COR-L47 (cell line): Measurements from ENCODE around the gene CCDC73.
"Not testable (repeated sequence)": the region's sequence is repeated elsewhere in the genome, so short reads cannot be mapped to it uniquely, and the experiment has no call there.

Source experiments
- DNase-seq: peaks from one replicate; lab custom pipeline; 2025; lab: John Stamatoyannopoulos, UW

The CCDC73 gene

GRCh38 chr11:32794439-32794838 lies at the start of gene CCDC73:
Gene CCDC73, minus strand, starts transcription at chr11:32794662. Its CDS starts 34,419 bp downstream, at chr11:32760243.
- no peak for DNase-seq

- DNase-seq: no peak
These were observed 49.1 kb upstream of the CCDC73 start for GRCh38 chr11:32843544-32843943.

GRCh38 chr11:32840587-32840986 lies 46.1 kb upstream of the CCDC73 start:
- DNase-seq: no peak

GRCh38 chr11:32839308-32839707 lies 44.8 kb upstream of the CCDC73 start:
- DNase-seq: no peak

GRCh38 chr11:32838505-32839274 lies 44.2 kb upstream of the CCDC73 start:
- peak; percentile 61 for DNase-seq

GRCh38 chr11:32836946-32837345 lies 42.5 kb upstream of the CCDC73 start:
- DNase-seq: no peak

GRCh38 chr11:32833921-32834320 lies 39.5 kb upstream of the CCDC73 start:
- no peak for DNase-seq

GRCh38 chr11:32831221-32831620 lies 36.8 kb upstream of the CCDC73 start:
- no peak for DNase-seq

- peak; percentile 2 for DNase-seq
These were observed 36.3 kb upstream of the CCDC73 start for GRCh38 chr11:32830796-32831195.

GRCh38 chr11:32830413-32830738 lies 35.9 kb upstream of the CCDC73 start:
- DNase-seq: no peak

- peak; percentile 49 for DNase-seq
These were observed 35.4 kb upstream of the CCDC73 start, which contains the start of gene PRRG4 for GRCh38 chr11:32829680-32830412. Gene PRRG4, plus strand, starts transcription at chr11:32829927. Its CDS starts 603 bp downstream, at chr11:32830530.

- no peak for DNase-seq
These were observed 34.8 kb upstream of the CCDC73 start for GRCh38 chr11:32829157-32829679.

- no peak for DNase-seq
These were observed 32.8 kb upstream of the CCDC73 start for GRCh38 chr11:32827276-32827675.

- no peak for DNase-seq
These were observed 31.7 kb upstream of the CCDC73 start for GRCh38 chr11:32826113-32826512.

- DNase-seq: not testable (repeated sequence)
These were observed 29.2 kb upstream of the CCDC73 start for GRCh38 chr11:32823617-32824016.

GRCh38 chr11:32821917-32822560 lies 27.6 kb upstream of the CCDC73 start:
- no peak for DNase-seq

GRCh38 chr11:32821517-32821916 lies 27.1 kb upstream of the CCDC73 start:
- DNase-seq: no peak

- no peak for DNase-seq
These were observed 26.0 kb upstream of the CCDC73 start for GRCh38 chr11:32820497-32820896.

- DNase-seq: no peak
These were observed 24.7 kb upstream of the CCDC73 start for GRCh38 chr11:32819187-32819586.

- DNase-seq: no peak
These were observed 23.4 kb upstream of the CCDC73 start for GRCh38 chr11:32817852-32818183.

- no peak for DNase-seq
These were observed 22.9 kb upstream of the CCDC73 start for GRCh38 chr11:32817181-32817851.

- peak; percentile 46 for DNase-seq
These were observed 14.9 kb upstream of the CCDC73 start for GRCh38 chr11:32809313-32809712.
